ENCODE results near the gene COIL. TPM values are rescaled to one million over a fixed set of nuclear protein-coding genes. Genes with fewer than 3 reads are reported as not detected.
A peak's percentile ranks its signal among the peaks of the same experiment; 100 is the strongest.

Gene COIL
- total and polyA plus RNA-seq, 9 of the 15 experiments (the other 6 are each of a cell fraction or from before 2014, with no cell fraction given), result 23.9 to 41.3 (median 28.7) TPM

DNA sequence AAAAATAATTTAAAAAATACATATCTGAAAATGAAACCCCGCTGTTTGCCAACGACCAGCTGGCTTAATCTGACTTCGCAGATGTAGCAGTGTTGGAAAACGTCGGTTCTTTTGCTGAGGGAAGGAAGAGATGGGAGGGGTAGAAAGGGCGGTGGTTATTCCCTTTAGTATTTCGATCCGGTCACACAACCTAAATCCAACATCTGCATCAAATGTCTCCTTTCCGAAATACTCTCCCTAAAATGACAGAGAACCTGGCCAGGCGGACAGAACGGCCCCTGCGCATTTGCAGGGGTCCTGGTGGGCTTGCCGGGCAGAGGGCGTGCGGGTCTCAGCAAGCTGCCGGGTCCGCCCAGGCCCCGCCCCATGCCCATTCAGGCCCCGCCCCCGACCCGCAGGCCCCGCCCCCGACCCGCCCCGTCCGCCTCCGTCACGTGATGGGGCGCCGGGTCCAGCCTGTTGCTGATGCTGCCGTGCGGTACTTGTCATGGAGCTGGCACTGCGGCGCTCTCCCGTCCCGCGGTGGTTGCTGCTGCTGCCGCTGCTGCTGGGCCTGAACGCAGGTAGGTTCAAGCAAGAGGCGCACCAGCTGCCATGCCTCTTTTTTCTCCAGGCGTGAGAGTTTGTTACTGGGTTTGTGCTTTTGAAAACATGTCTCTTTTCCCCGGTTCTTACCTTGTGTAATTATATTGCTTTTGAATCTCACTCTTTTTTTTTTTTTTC lies 17.0 kb upstream of the COIL start, which contains the start of gene SCPEP1 (continued):
- TF ChIP-seq, protein P1, sequence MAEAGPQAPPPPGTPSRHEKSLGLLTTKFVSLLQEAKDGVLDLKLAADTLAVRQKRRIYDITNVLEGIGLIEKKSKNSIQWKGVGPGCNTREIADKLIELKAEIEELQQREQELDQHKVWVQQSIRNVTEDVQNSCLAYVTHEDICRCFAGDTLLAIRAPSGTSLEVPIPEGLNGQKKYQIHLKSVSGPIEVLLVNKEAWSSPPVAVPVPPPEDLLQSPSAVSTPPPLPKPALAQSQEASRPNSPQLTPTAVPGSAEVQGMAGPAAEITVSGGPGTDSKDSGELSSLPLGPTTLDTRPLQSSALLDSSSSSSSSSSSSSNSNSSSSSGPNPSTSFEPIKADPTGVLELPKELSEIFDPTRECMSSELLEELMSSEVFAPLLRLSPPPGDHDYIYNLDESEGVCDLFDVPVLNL (CRISPR knock-in tag; IDR thresholded peaks at IDR 0.05; ENCODE audit: low read depth), result no peak
- TF ChIP-seq ZNF695 (CRISPR knock-in tag; IDR thresholded peaks at IDR 0.05), result no peak
- TF ChIP-seq ZKSCAN8 (CRISPR knock-in tag; IDR thresholded peaks at IDR 0.05), result no peak
- peak; percentile 20; the same call in 1 of the 2 replicates for TF ChIP-seq TCF3 (CRISPR knock-in tag; IDR thresholded peaks at IDR 0.05)
- TF ChIP-seq RBM34 (IDR thresholded peaks at IDR 0.05; ENCODE audit: borderline replicate concordance, insufficient read depth, low read length), result no peak
- TF ChIP-seq MEF2A (IDR thresholded peaks at IDR 0.05; ENCODE audit: control insufficient read depth, low read depth, low read length), result no peak
- no peak for TF ChIP-seq CBX3 (IDR thresholded peaks at IDR 0.05; ENCODE audit: borderline replicate concordance in 1 of 2, low read length in 2 of 2)
- TF ChIP-seq, protein P2, sequence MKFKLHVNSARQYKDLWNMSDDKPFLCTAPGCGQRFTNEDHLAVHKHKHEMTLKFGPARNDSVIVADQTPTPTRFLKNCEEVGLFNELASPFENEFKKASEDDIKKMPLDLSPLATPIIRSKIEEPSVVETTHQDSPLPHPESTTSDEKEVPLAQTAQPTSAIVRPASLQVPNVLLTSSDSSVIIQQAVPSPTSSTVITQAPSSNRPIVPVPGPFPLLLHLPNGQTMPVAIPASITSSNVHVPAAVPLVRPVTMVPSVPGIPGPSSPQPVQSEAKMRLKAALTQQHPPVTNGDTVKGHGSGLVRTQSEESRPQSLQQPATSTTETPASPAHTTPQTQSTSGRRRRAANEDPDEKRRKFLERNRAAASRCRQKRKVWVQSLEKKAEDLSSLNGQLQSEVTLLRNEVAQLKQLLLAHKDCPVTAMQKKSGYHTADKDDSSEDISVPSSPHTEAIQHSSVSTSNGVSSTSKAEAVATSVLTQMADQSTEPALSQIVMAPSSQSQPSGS (CRISPR knock-in tag; IDR thresholded peaks at IDR 0.05), result no peak
- TF ChIP-seq EGR1 (conservative IDR thresholded peaks at IDR 0.05), result no peak
- no peak for TF ChIP-seq NUFIP1 (IDR thresholded peaks at IDR 0.05; ENCODE audit: partially characterized antibody)
- TF ChIP-seq GABPB2 (CRISPR knock-in tag; conservative IDR thresholded peaks at IDR 0.05), result no peak
- no peak for TF ChIP-seq ZNF77 (CRISPR knock-in tag; IDR thresholded peaks at IDR 0.05)
- peak; percentile 10; the same call in 1 of the 2 replicates for TF ChIP-seq SMARCC2 (IDR thresholded peaks at IDR 0.05; ENCODE audit: low read depth)
- TF ChIP-seq TEAD1 (CRISPR knock-in tag; IDR thresholded peaks at IDR 0.05), result no peak
- 0 out of 2 replicates have a peak, but pooled peaks have one; percentile 46 for TF ChIP-seq DPF2 (IDR thresholded peaks at IDR 0.05)
- TF ChIP-seq ARHGAP35 (IDR thresholded peaks at IDR 0.05; ENCODE audit: partially characterized antibody), result no peak
- TF ChIP-seq CREB1 (IDR thresholded peaks at IDR 0.05), result no peak
- no peak for TF ChIP-seq CREB1 (CRISPR knock-in tag; IDR thresholded peaks at IDR 0.05)
- TF ChIP-seq RAD51 (IDR thresholded peaks at IDR 0.05; ENCODE audit: borderline replicate concordance, low read depth), result peak; percentile 83
- TF ChIP-seq, protein P3, sequence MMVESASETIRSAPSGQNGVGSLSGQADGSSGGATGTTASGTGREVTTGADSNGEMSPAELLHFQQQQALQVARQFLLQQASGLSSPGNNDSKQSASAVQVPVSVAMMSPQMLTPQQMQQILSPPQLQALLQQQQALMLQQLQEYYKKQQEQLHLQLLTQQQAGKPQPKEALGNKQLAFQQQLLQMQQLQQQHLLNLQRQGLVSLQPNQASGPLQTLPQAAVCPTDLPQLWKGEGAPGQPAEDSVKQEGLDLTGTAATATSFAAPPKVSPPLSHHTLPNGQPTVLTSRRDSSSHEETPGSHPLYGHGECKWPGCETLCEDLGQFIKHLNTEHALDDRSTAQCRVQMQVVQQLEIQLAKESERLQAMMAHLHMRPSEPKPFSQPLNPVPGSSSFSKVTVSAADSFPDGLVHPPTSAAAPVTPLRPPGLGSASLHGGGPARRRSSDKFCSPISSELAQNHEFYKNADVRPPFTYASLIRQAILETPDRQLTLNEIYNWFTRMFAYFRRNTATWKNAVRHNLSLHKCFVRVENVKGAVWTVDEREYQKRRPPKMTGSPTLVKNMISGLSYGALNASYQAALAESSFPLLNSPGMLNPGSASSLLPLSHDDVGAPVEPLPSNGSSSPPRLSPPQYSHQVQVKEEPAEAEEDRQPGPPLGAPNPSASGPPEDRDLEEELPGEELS (CRISPR knock-in tag; IDR thresholded peaks at IDR 0.05; ENCODE audit: borderline replicate concordance), result no peak
- TF ChIP-seq, protein P4, sequence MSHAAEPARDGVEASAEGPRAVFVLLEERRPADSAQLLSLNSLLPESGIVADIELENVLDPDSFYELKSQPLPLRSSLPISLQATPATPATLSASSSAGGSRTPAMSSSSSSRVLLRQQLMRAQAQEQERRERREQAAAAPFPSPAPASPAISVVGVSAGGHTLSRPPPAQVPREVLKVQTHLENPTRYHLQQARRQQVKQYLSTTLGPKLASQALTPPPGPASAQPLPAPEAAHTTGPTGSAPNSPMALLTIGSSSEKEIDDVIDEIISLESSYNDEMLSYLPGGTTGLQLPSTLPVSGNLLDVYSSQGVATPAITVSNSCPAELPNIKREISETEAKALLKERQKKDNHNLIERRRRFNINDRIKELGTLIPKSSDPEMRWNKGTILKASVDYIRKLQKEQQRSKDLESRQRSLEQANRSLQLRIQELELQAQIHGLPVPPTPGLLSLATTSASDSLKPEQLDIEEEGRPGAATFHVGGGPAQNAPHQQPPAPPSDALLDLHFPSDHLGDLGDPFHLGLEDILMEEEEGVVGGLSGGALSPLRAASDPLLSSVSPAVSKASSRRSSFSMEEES (CRISPR knock-in tag; IDR thresholded peaks at IDR 0.05), result peak; percentile 92
- peak; percentile 43 for TF ChIP-seq PHF20 (IDR thresholded peaks at IDR 0.05; ENCODE audit: partially characterized antibody)
